H1 (cell line): Measurements from ENCODE around the gene FANCF. TPM values are rescaled to one million over a fixed set of nuclear protein-coding genes. Genes with fewer than 3 reads are reported as not detected.

ENCODE experiments used
- CTCF ChIA-PET: fragments of 300-600 bp; sonication (Branson Sonifier 250); formaldehyde crosslinking; loops from one replicate; lab custom pipeline; 2021; ENCODE audit not compliant: partially characterized antibody; lab: Charles Lee
- POLR2A ChIA-PET: fragments of 300-600 bp; sonication (Branson Sonifier 250); formaldehyde crosslinking; loops from one replicate; lab custom pipeline; 2021; ENCODE audit warnings: inconsistent platforms; ENCODE audit not compliant: partially characterized antibody; lab: Charles Lee
- DNase-seq, 2 experiments: peaks; one replicate each; pipeline versions ENCODE4 v3.0.0 to v3.0.0-alpha.2; 2010 to 2022; ENCODE audit warnings: low spot score in 2 of 2, low read depth in 1 of 2, mixed read lengths in 1 of 2
- FAIRE-seq: peaks from 2 replicates; lab custom pipeline; 2011; peaks lifted over from hg19 to GRCh38; lab: Jason Lieb, UNC
- H2AFZ ChIP-seq: 2 replicates; pipeline ENCODE4 v1.8.1; 2012; ENCODE audit warnings: low read length, inconsistent platforms
- H2AK5ac ChIP-seq: 2 replicates; pipeline ENCODE4 v1.6.1; 2013; ENCODE audit warnings: low read depth, low read length
- H2BK120ac ChIP-seq: replicated peaks from 2 replicates; pipeline ENCODE3; 2013; ENCODE audit warnings: low read depth, low read length, inconsistent platforms
- H2BK12ac ChIP-seq: 2 replicates; pipeline ENCODE4 v1.6.1; 2013; ENCODE audit warnings: low read depth, low read length
- H2BK15ac ChIP-seq: 2 replicates; pipeline ENCODE4 v1.6.1; 2013; ENCODE audit warnings: low read length
- H2BK20ac ChIP-seq: 2 replicates; pipeline ENCODE4 v1.6.1; 2013; ENCODE audit warnings: low read length
- H2BK5ac ChIP-seq: 2 replicates; pipeline ENCODE4 v1.6.1; 2013; ENCODE audit warnings: low read depth, low read length
- H3K14ac ChIP-seq: 2 replicates; pipeline ENCODE4 v1.6.1; 2013; ENCODE audit warnings: inconsistent platforms; ENCODE audit not compliant: insufficient read length
- H3K18ac ChIP-seq: 2 replicates; pipeline ENCODE4 v1.6.1; 2013; ENCODE audit warnings: low read length; ENCODE audit errors: extremely low read depth
- H3K23ac ChIP-seq: 2 replicates; pipeline ENCODE4 v1.6.1; 2013; ENCODE audit warnings: inconsistent platforms; ENCODE audit not compliant: insufficient read length
- H3K23me2 ChIP-seq: 2 replicates; pipeline ENCODE4 v1.6.1; 2013; ENCODE audit warnings: low read depth, low read length
- H3K27ac ChIP-seq: 2 replicates; pipeline ENCODE4 v1.6.1; 2011; ENCODE audit warnings: low read depth, low read length, inconsistent platforms
- H3K27me3 ChIP-seq, 4 experiments: replicated peaks in 1 of 4; 1 replicate in 1 of 4; 2 replicates in 3 of 4; pipeline versions ENCODE4 v1.6.1 to v1.8.1; 2011 to 2013; ENCODE audit warnings: low read length in 3 of 4, mild to moderate bottlenecking in 3 of 4, inconsistent platforms in 2 of 4, mixed read lengths in 2 of 4, moderate library complexity in 1 of 4; ENCODE audit not compliant: control insufficient read depth in 3 of 4, insufficient read depth in 3 of 4; ENCODE audit errors: extremely low read depth in 1 of 4
- H3K36me3 ChIP-seq, 4 experiments: 2 replicates each; pipeline versions ENCODE4 v1.6.1 to v1.8.1; 2011 to 2013; ENCODE audit warnings: mild to moderate bottlenecking in 4 of 4, low read length in 3 of 4, moderate library complexity in 2 of 4, control low read depth in 1 of 4, inconsistent platforms in 1 of 4; ENCODE audit not compliant: insufficient read depth in 4 of 4, control insufficient read depth in 2 of 4
- H3K4ac ChIP-seq: replicated peaks from 2 replicates; pipeline ENCODE3; 2013; ENCODE audit warnings: low read length, low read depth, mixed read lengths, inconsistent platforms; ENCODE audit not compliant: insufficient read length
- H3K4me1 ChIP-seq, 4 experiments: replicated peaks in 1 of 4; 1 replicate in 1 of 4; 2 replicates in 3 of 4; pipeline versions ENCODE4 v1.6.1 to v1.8.1; 2011 to 2013; ENCODE audit warnings: low read length in 3 of 4, inconsistent platforms in 2 of 4, mixed read lengths in 1 of 4; ENCODE audit not compliant: insufficient read depth in 4 of 4, control insufficient read depth in 3 of 4
- H3K4me2 ChIP-seq, 2 experiments: 2 replicates each; pipeline versions ENCODE4 v1.6.1 to v1.8.1; 2011 to 2013; ENCODE audit warnings: low read depth in 2 of 2, low read length in 2 of 2, control low read depth in 1 of 2, inconsistent platforms in 1 of 2, mild to moderate bottlenecking in 1 of 2; ENCODE audit not compliant: insufficient read depth in 1 of 2
- H3K4me3 ChIP-seq, 4 experiments: fragments of 200-600, 300-600 bp in 1 of 4; sonication (generic), shearing (Covaris generic), sonication (Bioruptor Twin) in 1 of 4; 2 replicates each; pipeline versions ENCODE4 v1.5.1 to v1.8.1; 2011 to 2016; ENCODE audit warnings: low read length in 4 of 4, low read depth in 3 of 4, control low read depth in 2 of 4, inconsistent platforms in 2 of 4, mild to moderate bottlenecking in 2 of 4, mixed read lengths in 1 of 4, moderate library complexity in 1 of 4; ENCODE audit not compliant: insufficient read depth in 2 of 4; ENCODE audit errors: extremely low read depth in 1 of 4
- H3K56ac ChIP-seq: replicated peaks from 2 replicates; pipeline ENCODE3; 2013; ENCODE audit warnings: low read depth, mild to moderate bottlenecking, mixed read lengths, low read length, inconsistent platforms; ENCODE audit not compliant: insufficient read length
- H3K79me1 ChIP-seq: 2 replicates; pipeline ENCODE4 v1.6.1; 2013; ENCODE audit warnings: low read depth, low read length, control low read depth
- H3K79me2 ChIP-seq, 2 experiments: 2 replicates each; pipeline versions ENCODE4 v1.6.1 to v1.8.1; 2012 to 2013; ENCODE audit warnings: low read length in 2 of 2, mild to moderate bottlenecking in 2 of 2, inconsistent platforms in 1 of 2; ENCODE audit not compliant: insufficient read depth in 2 of 2, control insufficient read depth in 1 of 2
- H3K9ac ChIP-seq, 4 experiments: replicated peaks in 1 of 4; 1 replicate in 1 of 4; 2 replicates in 3 of 4; pipeline versions ENCODE4 v1.6.1 to v1.8.1; 2011 to 2013; ENCODE audit warnings: low read depth in 3 of 4, low read length in 3 of 4, control low read depth in 2 of 4, mild to moderate bottlenecking in 2 of 4, moderate library complexity in 2 of 4, inconsistent platforms in 1 of 4; ENCODE audit errors: extremely low read depth in 1 of 4
- H3K9me3 ChIP-seq, 2 experiments: 2 replicates each; pipeline versions ENCODE4 v1.6.1 to v1.8.1; 2012 to 2013; ENCODE audit warnings: mild to moderate bottlenecking in 2 of 2, moderate library complexity in 2 of 2, control low read depth in 1 of 2, inconsistent platforms in 1 of 2, low read depth in 1 of 2, low read length in 1 of 2, mixed read lengths in 1 of 2; ENCODE audit not compliant: insufficient read depth in 2 of 2
- H4K20me1 ChIP-seq, 2 experiments: replicated peaks in 1 of 2; 2 replicates each; pipeline versions ENCODE3 to v1.8.1; 2011 to 2013; ENCODE audit warnings: inconsistent platforms in 2 of 2, low read length in 2 of 2, mild to moderate bottlenecking in 1 of 2; ENCODE audit not compliant: insufficient read depth in 2 of 2, control insufficient read depth in 1 of 2
- H4K5ac ChIP-seq: 2 replicates; pipeline ENCODE4 v1.6.1; 2013; ENCODE audit warnings: low read length, low read depth, mixed read lengths, inconsistent platforms; ENCODE audit not compliant: insufficient read length
- H4K8ac ChIP-seq: 2 replicates; pipeline ENCODE4 v1.8.0; 2013; ENCODE audit warnings: mild to moderate bottlenecking, moderate library complexity, low read length, inconsistent platforms; ENCODE audit not compliant: insufficient read depth; ENCODE audit errors: extremely low read depth
- H4K91ac ChIP-seq: replicated peaks from 2 replicates; pipeline ENCODE3; 2013; ENCODE audit warnings: low read length, mixed read lengths, inconsistent platforms; ENCODE audit not compliant: insufficient read length
- CTCF ChIP-seq, 3 experiments: IDR thresholded peaks; 1 replicate in 2 of 3; 2 replicates in 1 of 3; pipeline versions ENCODE4 v1.5.1 to v1.6.1; 2011; ENCODE audit warnings: low read length in 3 of 3, mild to moderate bottlenecking in 3 of 3, inconsistent platforms in 2 of 3, low read depth in 1 of 3, moderate library complexity in 1 of 3; ENCODE audit not compliant: insufficient read depth in 1 of 3; ENCODE audit errors: control extremely low read depth in 1 of 3
- GTF2F1 ChIP-seq: IDR thresholded peaks from 2 replicates; pipeline ENCODE4 v1.6.1; 2012; ENCODE audit warnings: low read depth, low read length, improper control_type of control experiment, borderline replicate concordance
- KDM4A ChIP-seq: IDR thresholded peaks from one replicate; pipeline ENCODE4 v1.7.1; 2012; ENCODE audit warnings: low read depth, mild to moderate bottlenecking, moderate library complexity, low read length, inconsistent platforms; ENCODE audit not compliant: severe bottlenecking
- POLR2A ChIP-seq, 2 experiments: IDR thresholded peaks; 1 replicate in 1 of 2; 2 replicates in 1 of 2; pipeline ENCODE4 v1.6.1; 2011; ENCODE audit warnings: low read depth in 2 of 2, low read length in 2 of 2, mild to moderate bottlenecking in 2 of 2; ENCODE audit errors: control extremely low read depth in 1 of 2
- RBBP5 ChIP-seq: IDR thresholded peaks from 2 replicates; pipeline ENCODE4 v1.7.1; 2012; ENCODE audit warnings: low read depth, mild to moderate bottlenecking, inconsistent platforms, low read length, moderate library complexity, borderline replicate concordance
- SAP30 ChIP-seq: fragments of 300-600 bp; sonication (generic); IDR thresholded peaks from 2 replicates; pipeline ENCODE4 v1.7.1; 2012; ENCODE audit warnings: low read length, moderate library complexity, mild to moderate bottlenecking, inconsistent platforms; ENCODE audit not compliant: insufficient read depth, insufficient replicate concordance
- SRF ChIP-seq: IDR thresholded peaks from 2 replicates; pipeline ENCODE4 v1.6.1; 2011; ENCODE audit warnings: mild to moderate bottlenecking, low read depth, low read length, moderate library complexity
- TAF1 ChIP-seq: IDR thresholded peaks from 2 replicates; pipeline ENCODE4 v1.6.1; 2011; ENCODE audit warnings: mild to moderate bottlenecking, low read depth, low read length
- TBP ChIP-seq: IDR thresholded peaks from 2 replicates; pipeline ENCODE4 v1.6.1; 2011; ENCODE audit warnings: low read depth, low read length, improper control_type of control experiment
- TEAD4 ChIP-seq: IDR thresholded peaks from 2 replicates; pipeline ENCODE4 v1.6.1; 2012; ENCODE audit warnings: low read depth, low read length, inconsistent platforms, mixed read lengths
- WGBS, 2 experiments: shearing (Covaris generic) in 1 of 2; methylation state at CpG; one replicate each; pipeline versions ENCODE4 v1.1.6 to v1.1.7; 2013 to 2015; ENCODE audit warnings: low lambda C conversion rate in 2 of 2, mixed read lengths in 2 of 2, inconsistent platforms in 1 of 2, low coverage in 1 of 2, missing lambda C conversion rate in 1 of 2; ENCODE audit not compliant: insufficient replicate concordance in 2 of 2, insufficient coverage in 1 of 2, insufficient read length in 1 of 2; ENCODE audit errors: extremely low coverage in 1 of 2, missing lambda C conversion rate in 1 of 2; 5-methylcytosine and 5-hydroxymethylcytosine counted together
- polyA plus RNA-seq, 7 experiments: library from polyadenylated mRNA; depleted of rRNA in 3 of 7; stranded (reverse) in 5 of 7; unstranded in 2 of 7; fragments of >200 nt in 5 of 7; fragments of 200-250 nt in 2 of 7; gene quantifications; 1 replicate in 5 of 7; 2 replicates in 1 of 7; 4 replicates in 1 of 7; pipeline versions ENCODE4 v1.2.1 to v1.2.3, GENCODE V29; 2011 to 2013; ENCODE audit warnings: missing spikeins in 2 of 7, mixed read lengths in 2 of 7
- total RNA-seq: library from RNA; stranded (reverse); fragmentation: NEBNext Ultra II Directional; extraction: Animal tissue kit (Norgen Biotek cat#: 25700); gene quantifications from 2 replicates; pipeline ENCODE4 v1.2.1, GENCODE V29; 2021

Gene FANCF
- total and polyA plus RNA-seq, 2 of the 8 experiments (the other 6 are each of a cell fraction or from before 2014, with no cell fraction given), result 10.0 to 29.4 TPM

GRCh38 chr11:22666688-22667439, 41.2 kb upstream of the FANCF start:
- peak overlapping the region; percentile 44 to 69 (median 48) for H3K4me3 ChIP-seq
- H3K14ac ChIP-seq, result no peak overlapping the region
- CTCF ChIA-PET, result interaction anchor here (0.8 kb wide), 2 partner anchors 150 to 167 kb away, joined by 3 read pairs; no protein-coding TSS in a partner anchor
- H3K36me3 ChIP-seq, result no peaks in the 10 kb centered on the region
- H3K27ac ChIP-seq, result no peak overlapping the region
- H3K79me1 ChIP-seq, result no peaks in the 10 kb centered on the region
- H3K23ac ChIP-seq, result no peak overlapping the region
- no peak overlapping the region for H2BK120ac ChIP-seq
- peak overlapping the region; percentile 96 for H2AFZ ChIP-seq
- DNase-seq (peak; percentile 19 to 77), FAIRE-seq (no peak)
- H2BK12ac ChIP-seq, result no peak overlapping the region
- H3K4me1 ChIP-seq, result peaks cover 2 to 10% (median 4%) of the 10 kb centered on the region in 4 experiments; a peak in 4 of 7 replicates
- peaks cover 0 to 7% (median 2%) of the 10 kb centered on the region in 4 experiments; a peak in 3 of 7 replicates for H3K27me3 ChIP-seq
- no peak overlapping the region for H4K8ac ChIP-seq
- no peak overlapping the region for H4K5ac ChIP-seq
- no peaks in the 10 kb centered on the region for H3K79me2 ChIP-seq
- H3K9ac ChIP-seq, result no peak overlapping the region
- H2BK20ac ChIP-seq, result no peak overlapping the region
- H3K18ac ChIP-seq, result no peak overlapping the region
- POLR2A ChIA-PET, result no interaction called here
- peak overlapping the region; percentile 74 to 76 for H3K4me2 ChIP-seq
- no peaks in the 10 kb centered on the region for H4K20me1 ChIP-seq
- H2AK5ac ChIP-seq, result no peak overlapping the region
- no peak overlapping the region for H3K56ac ChIP-seq
- WGBS, 2 experiments, result 14% methylated on average over 25 of the region's 40 CpGs; no CpG with 5 or more reads in 1 of the 2 experiments
- no peak overlapping the region for H2BK15ac ChIP-seq
- peaks cover 5% of the 10 kb centered on the region; the same call in 1 of the 2 replicates for H3K23me2 ChIP-seq
- H4K91ac ChIP-seq, result no peak overlapping the region
- no peaks in the 10 kb centered on the region for H3K9me3 ChIP-seq
- no peak overlapping the region for H2BK5ac ChIP-seq
- H3K4ac ChIP-seq, result no peak overlapping the region
- TF ChIP-seq RBBP5 (peak; percentile 66; the same call in 1 of the 2 replicates), TEAD4 (no peak), SRF (no peak), GTF2F1 (no peak), TBP (peak; percentile 67), TAF1 (peak; percentile 26; the same call in 1 of the 2 replicates), POLR2A (IDR thresholded peaks at IDR 0.05; ENCODE audit: control extremely low read depth in 1 of 2, low read depth in 2 of 2, low read length in 2 of 2) (no peak), SAP30 (no peak), CTCF (IDR thresholded peaks at IDR 0.05; ENCODE audit: control extremely low read depth in 1 of 3, insufficient read depth in 1 of 3, low read depth in 1 of 3, low read length in 3 of 3) (peak in 1 of 3 experiments; percentile 18; a peak in 1 of 4 replicates), KDM4A (peak; percentile 74)
